Suppressor macrophage (primary cell): ENCODE data around the gene VEPH1.

Experiments used
- DNase-seq, 4 experiments: peaks; one replicate each; pipeline ENCODE4 v3.0.0-alpha.2; 2020 to 2022

Gene VEPH1

GRCh38 chr3:157522648-157523047, 19.4 kb upstream of the VEPH1 start:
- DNase-seq: no peak

GRCh38 chr3:157520485-157521150, 17.4 kb upstream of the VEPH1 start:
- DNase-seq: no peak

GRCh38 chr3:157518881-157519280, 15.7 kb upstream of the VEPH1 start:
- DNase-seq: no peak

GRCh38 chr3:157516928-157517327, 13.7 kb upstream of the VEPH1 start:
- no peak for DNase-seq

- DNase-seq: no peak
Measured at GRCh38 chr3:157515398-157515797, 12.2 kb upstream of the VEPH1 start.

GRCh38 chr3:157514371-157514895, 11.2 kb upstream of the VEPH1 start:
- no peak for DNase-seq

- no peak for DNase-seq
Measured at GRCh38 chr3:157513585-157513984, 10.4 kb upstream of the VEPH1 start.

- no peak for DNase-seq
Measured at GRCh38 chr3:157512534-157512933, 9.3 kb upstream of the VEPH1 start.

- no peak for DNase-seq
Measured at GRCh38 chr3:157508461-157508860, 5.2 kb upstream of the VEPH1 start.

- DNase-seq: no peak
Measured at GRCh38 chr3:157501863-157502262, 1.4 kb downstream of the VEPH1 start.

GRCh38 chr3:157500232-157500631, 3.0 kb downstream of the VEPH1 start:
- DNase-seq: no peak

GRCh38 chr3:157499342-157499963, 3.8 kb downstream of the VEPH1 start:
- DNase-seq: peak; percentile 2 to 15 (median 12)

- no peak for DNase-seq
Measured at GRCh38 chr3:157498371-157498770, 4.8 kb downstream of the VEPH1 start.

- DNase-seq: no peak
Measured at GRCh38 chr3:157495846-157496245, 7.4 kb downstream of the VEPH1 start.

GRCh38 chr3:157494581-157495281, 8.5 kb downstream of the VEPH1 start:
- peak in 2 of 4 experiments; percentile 6 to 11 for DNase-seq

GRCh38 chr3:157493627-157494550, 9.3 kb downstream of the VEPH1 start:
- DNase-seq: peak; percentile 47 to 79 (median 70)

- no peak for DNase-seq
Measured at GRCh38 chr3:157491136-157491535, 12.1 kb downstream of the VEPH1 start.

- no peak for DNase-seq
Measured at GRCh38 chr3:157488144-157488543, 15.1 kb downstream of the VEPH1 start.

- DNase-seq: peak in 1 of 4 experiments; percentile 7
Measured at GRCh38 chr3:157487339-157487738, 15.9 kb downstream of the VEPH1 start.

- no peak for DNase-seq
Measured at GRCh38 chr3:157479464-157480243, 23.6 kb downstream of the VEPH1 start.

GRCh38 chr3:157477441-157477840, 25.8 kb downstream of the VEPH1 start:
- no peak for DNase-seq
